AG08395 (cell line): ENCODE measurements around the gene LAS1L.
"Not testable (repeated sequence)": the region's sequence is repeated elsewhere in the genome, so short reads cannot be mapped to it uniquely, and the experiment has no call there.

Source experiments
- DNase-seq: peaks from one replicate; pipeline ENCODE4 v3.0.0; 2012; ENCODE audit warnings: mixed read lengths, low spot score

Gene LAS1L

DNA sequence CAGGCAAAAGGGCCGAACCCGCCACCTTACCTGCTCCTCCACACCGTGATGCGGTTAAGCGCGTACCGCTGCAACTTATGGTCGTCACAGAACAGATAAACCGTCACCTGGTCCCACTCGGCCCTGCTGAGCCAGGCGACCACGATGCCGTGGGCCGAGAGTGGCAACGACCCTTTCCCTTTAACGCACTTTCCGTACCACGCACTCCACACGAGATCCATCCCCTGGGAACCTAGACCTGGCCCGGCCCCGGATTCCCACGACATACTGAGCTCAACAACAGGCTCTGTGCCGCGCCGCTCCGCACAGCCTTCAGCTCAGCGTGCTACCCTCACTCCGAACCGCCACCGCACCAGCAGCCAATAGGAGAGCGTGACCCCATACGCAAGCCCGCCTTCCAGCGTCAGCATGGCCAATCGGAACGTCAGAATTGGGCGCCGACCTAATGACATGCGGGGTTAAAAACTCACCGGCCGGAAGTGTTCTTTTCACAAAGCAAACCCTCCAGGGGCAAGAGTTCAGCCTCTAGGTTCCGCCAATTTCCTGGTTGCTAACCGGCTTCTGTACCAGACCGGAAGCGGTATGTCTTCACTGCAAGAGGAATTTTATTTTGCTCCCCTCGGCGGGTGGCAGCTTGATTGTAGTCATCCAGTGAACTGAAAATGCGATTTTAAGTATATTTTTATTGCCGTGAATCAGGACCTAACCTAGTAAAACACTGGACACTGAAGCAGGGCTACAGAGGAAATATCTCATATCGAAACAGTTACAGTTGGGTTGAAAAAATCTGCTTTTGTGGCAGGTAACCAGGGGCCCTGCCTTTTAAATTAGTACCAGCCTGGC is at the start of gene LAS1L:
Gene LAS1L (minus strand): TSS at position 338 of the 843 bp plus-strand sequence. CDS start 72 bp downstream, at position 266.
- DNase-seq, result peak; percentile 95

- no peak for DNase-seq
These were observed 48.0 kb upstream of the LAS1L start for GRCh38 chrX:65582450-65583082.

DNA sequence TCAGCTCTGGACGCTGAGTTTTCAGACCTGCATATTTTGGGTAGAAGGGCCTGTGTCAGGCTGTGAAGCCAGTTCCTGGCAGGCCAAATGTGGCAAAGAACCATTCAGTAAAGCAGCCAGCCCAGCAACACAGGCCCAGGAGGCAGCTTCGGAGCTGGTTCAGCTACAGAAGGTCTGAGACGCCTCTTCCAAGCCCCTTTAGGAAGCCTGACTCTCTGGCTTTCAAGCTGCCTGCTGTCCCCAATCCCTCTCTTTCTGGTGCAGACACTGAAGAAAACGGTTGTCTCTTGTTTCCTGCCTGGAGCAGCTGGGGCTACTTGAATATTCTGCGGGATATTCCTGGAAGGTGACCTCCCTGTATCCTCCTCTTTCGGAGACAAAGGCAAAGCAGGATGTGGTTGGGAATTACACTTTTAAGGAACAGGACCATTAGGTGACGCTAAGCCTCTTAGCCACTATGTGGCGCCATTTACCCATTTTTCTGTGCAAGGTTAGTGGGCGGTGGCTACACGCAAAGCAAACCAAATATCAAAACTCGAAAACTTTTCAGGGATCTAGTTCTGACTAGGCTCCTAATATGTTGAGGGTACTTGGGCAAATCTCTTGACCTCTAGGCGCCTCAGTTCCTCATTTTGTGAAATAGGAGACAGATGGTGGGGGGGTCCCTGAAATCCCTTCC is 47.2 kb upstream of the LAS1L start:
- peak; percentile 76 for DNase-seq

GRCh38 chrX:65578346-65578745 is 43.8 kb upstream of the LAS1L start:
- DNase-seq, result no peak

DNA sequence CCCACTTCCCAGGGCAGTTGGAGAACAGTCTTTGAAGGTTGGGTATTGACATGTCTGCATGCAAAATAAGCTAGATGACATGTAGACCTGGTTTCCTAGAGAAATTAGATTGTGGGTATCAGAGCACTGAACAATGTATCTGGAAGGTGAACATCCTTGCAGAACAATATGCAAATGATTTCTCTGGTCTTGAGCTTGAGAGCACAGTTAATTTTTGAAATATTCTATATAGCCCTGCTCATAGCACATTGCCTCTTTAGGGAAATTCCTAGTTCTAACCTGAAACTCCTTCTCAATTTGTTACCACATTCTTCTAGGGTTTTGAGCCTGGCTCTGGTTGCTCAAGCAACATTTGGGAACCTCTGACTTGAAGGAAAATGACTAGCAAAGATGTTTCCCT is 41.6 kb upstream of the LAS1L start:
- no peak for DNase-seq

- no peak for DNase-seq
These were observed 40.4 kb upstream of the LAS1L start for GRCh38 chrX:65575022-65575421.

DNA sequence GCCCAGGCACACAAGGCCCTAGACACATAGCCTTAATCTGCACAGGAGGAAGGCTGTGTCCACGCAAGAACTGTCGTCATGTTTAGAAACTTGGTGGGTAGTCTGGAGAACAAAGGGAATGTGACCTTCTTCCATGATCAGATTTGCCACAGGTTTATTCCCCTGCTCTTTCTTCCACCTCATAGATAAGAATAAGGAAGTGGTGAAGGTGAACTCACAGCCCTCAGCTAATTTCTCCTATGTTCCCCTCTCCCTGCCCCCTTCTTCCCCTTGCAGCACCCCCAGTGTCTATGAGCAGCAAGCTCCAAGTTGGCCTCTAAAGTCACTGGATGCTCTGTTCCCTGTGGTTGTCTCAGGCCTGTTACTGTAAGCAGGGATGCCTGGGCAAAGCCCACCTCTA is 39.8 kb upstream of the LAS1L start:
- no peak for DNase-seq

DNA sequence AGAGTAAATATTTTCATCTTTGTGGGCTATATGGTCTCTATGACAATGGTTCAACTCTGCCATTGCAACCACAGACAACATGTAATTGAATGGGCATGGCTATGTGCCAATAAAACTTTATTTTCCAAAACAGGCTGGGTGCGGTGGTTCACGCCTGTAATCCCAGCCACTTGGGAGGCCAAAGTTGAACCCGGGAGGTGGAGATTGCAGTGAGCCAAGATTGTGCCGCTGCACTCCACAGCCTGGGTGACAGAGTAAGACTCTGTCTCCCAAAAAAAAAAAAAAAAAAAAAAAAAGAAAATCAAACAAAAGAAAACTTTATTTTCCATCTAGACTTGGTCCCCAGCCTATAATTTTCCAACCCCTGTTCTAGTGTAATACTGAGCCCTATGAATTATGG is 38.4 kb upstream of the LAS1L start:
- DNase-seq, result no peak

- DNase-seq, result not testable (repeated sequence)
These were observed 28.3 kb upstream of the LAS1L start for GRCh38 chrX:65562850-65563249.

DNA sequence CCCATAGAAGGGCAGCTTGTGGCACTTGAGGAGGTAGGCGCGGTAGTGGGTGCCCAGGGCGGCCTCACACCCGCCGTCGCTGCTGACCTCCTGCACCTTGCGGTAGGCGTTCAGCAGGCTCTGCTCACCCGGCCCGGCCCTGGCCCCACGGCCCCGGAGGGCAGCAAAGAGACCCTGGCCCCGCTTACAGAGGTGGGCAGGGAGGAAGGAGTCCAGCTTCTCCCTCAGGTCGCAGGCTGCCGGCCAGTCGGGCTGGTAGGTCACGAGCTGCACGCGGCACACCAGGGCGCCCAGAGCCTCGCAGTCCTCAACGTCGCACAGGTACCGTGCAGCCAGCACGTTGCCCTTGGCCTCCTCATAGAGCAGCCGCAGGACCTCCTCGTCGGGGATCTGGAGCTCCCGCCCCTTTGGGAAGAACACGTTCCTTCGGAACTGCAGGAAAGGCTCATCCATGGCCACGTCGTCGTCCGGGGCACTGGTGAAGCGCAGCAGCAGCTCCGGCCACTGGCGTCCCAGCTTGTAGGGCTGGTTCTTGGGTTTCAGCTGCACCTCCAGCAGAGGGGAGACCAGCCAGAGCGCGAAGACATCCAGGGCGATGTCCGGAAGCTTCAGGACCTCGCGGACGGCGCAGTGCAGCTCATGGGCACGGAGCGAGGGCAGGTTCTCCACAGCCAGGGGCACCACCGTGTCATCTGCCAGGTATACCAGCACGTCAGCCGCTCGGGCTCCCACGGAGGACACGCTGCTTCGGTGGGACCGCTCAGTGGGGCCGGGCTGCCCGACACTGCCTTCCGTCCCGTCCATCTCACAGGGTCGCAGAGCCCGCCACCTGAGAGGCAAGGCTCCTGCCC is 17.1 kb upstream of the LAS1L start:
- no peak for DNase-seq

DNA sequence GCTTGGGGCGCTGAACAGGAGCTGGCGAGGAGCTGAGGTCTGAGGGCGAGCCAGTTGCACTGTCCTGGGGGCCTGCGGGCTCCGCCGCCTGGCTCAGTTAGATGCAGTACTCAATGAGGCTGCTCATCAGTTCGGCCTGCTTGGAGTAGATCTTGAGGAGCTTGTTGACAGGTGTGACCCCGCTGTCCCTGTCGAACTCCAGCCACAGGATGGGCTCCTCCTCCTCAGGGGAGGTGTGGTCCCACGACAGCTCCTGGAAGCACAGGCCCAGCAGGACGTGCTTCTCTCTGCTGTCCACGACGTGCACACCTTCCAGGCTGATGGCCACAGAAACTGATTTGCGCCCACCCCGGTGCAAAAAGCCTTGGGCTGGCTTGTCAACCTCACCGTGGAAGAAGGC is 16.5 kb upstream of the LAS1L start:
- no peak for DNase-seq

- DNase-seq, result no peak
These were observed 10.9 kb upstream of the LAS1L start for GRCh38 chrX:65545456-65545855.

DNA sequence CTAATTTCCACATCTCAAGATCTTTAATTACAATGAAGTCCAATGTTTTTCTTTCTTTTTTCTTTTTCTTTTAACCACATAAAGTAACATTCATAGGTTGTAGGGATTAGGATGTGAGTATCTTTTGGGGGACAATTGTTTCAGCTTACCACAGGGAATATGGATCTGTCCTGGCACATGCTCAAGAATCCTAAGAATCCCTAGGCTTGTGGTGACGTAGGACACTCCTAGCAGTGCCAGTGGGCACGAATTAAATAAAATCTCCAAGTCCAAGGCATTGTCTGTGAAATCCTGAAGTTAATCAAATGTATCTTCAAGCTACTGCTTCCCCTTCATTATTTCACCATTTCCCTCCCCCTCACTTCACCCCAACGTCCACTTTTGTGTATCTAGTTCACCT is 2.6 kb upstream of the LAS1L start:
- no peak for DNase-seq

GRCh38 chrX:65536291-65536690 is 1.7 kb upstream of the LAS1L start:
- DNase-seq, result no peak

DNA sequence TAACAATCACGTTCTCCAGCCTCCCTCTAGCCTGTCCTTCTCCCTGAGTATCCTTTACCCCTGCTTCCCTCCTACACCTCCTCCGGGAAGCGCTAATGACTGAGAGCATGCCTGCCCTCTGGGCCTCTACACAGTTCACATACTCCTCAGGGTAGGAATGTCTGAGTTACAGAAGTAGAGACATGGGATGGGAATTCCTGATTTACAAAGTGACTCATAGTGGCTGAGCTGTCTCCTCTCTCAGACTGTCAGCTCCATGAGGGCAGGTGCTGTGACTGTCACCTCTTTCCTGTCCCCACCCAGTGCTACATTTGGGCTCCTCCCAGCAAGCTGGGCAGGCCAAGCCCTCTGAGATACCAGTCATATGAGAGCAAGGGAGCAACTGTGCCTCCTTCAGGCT is 2.6 kb downstream of the LAS1L start:
- no peak for DNase-seq

- peak; percentile 74 for DNase-seq
These were observed 5.8 kb downstream of the LAS1L start for GRCh38 chrX:65528705-65529340.

DNA sequence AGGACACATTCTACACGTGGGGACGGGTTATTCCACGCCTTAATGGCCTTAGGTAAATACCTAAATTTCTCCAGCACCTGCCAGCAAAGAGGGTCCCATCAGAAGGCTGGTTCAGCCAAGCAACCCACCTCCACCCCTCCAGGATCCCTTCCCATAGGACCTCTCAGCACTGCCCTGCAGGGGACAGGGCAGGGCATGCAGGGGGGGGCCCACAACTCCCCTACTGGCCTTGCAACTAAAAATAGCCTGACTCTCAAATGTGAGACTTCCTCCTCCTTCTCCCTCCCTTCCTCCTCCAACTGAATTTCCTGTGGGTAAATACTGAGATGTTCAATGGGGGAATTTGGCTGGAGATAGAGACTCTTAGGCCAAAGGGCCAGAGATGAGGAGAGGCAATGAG is 6.3 kb downstream of the LAS1L start:
- no peak for DNase-seq

DNA sequence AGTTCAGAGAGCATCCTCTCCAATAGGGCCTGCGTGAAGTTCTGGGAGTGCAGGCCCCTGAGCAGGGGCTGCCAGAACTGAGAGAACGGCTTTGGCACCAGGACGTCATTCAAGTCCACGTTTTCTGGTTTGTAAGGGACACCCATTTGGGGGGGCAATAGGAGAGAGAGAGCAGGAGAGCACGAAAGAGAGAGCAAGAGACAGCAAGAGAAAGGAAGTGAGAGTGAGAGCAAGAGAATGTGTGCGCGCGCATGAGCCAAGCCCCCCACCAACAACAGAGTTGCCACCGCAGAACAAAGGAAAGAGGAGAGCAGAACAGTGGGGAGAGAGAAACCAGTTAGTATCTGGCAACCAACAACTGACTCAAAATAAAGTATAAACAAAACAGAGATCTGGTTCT is 10.4 kb downstream of the LAS1L start:
- DNase-seq, result no peak

DNA sequence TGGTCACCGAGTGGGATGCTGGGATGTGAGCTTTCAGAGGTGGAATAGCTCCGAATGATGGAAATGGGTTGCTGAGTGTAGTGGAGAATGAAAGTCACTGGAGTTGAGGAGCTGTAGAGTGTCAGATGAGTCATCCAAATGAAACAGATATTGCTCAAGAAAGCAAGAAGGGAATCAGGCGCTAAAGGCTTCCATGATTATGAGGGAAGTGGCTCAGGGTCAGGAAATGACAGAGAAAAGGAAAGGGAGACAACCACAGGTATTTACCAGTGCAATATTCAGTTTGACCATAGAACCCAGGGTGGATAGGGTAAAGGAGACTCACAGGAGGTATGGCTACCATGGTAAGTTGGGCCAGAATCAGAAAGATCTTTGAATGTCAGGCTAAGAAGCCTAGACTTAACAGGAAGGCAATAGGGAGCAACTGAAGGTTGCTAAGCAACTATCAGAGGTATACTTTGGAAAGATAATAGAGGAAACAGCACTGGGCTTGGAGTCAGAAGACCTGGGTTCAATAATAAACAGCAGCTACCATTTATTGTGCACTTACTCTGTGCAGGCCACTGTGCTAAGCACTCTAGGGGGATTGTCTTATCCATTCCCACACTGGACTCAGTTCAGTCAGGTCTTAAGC is 11.7 kb downstream of the LAS1L start:
- peak; percentile 37 for DNase-seq

GRCh38 chrX:65519530-65519929 is 15.1 kb downstream of the LAS1L start:
- not testable (repeated sequence) for DNase-seq

- DNase-seq, result not testable (repeated sequence)
These were observed 15.6 kb downstream of the LAS1L start for GRCh38 chrX:65518980-65519379.
